Measurements from ENCODE around the gene SHISA5. TPM values are rescaled to one million over a fixed set of nuclear protein-coding genes. Genes with fewer than 3 reads are reported as not detected.
A peak's percentile ranks its signal among the peaks of the same experiment; 100 is the strongest.

The SHISA5 gene
- polyA plus RNA-seq, 2 donors, result 54.0 to 94.9 TPM

DNA sequence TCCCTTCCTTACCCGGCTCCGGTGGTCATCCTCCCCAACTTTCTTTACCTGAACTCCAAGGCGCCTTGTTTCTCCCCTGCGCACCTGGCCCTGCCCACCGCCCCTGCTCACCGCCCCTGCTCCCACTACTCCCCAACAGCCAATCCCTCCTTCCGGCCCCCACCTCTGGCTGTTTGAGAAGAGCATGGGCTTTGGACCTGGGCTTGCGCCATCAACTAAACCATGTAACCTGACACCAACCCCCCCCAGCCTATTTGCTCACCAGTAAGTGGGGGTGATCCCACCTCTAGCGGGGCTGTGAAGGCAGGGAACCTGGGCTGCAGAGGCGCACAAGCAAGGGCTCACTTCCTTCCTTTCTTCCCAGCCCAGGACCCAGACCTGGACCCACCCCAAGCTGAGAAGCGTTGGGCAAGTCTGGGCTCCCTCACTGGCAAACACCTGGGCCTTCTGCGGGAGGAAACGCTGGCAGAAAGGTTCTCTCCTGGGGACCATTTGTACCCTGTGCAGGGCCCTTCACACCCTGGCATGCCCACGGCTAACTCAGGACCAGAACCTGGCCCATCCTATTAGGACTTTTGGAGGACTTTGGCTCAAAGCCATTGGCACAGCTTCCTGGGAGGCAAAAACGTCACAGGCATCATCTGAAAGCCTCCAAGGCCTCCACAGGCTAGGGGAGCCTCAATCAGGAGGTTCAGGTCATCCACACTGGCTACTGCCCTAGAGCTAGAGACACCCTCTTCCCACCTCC is 73.8 kb downstream of the SHISA5 start, which contains the start of gene PLXNB1:
PLXNB1 (minus strand) TSS at position 127 of the 748 bp plus-strand sequence. CDS start 5,475 bp downstream, outside the sequence.
- WGBS, 2 donors, result 17 to 20% methylated on average over 15 of the region's 15 CpGs
- Histone ChIP-seq H3K9me3 (ENCODE audit: control insufficient read depth in 2 of 2, insufficient read depth in 1 of 2, low read depth in 1 of 2, low read length in 1 of 2) (no peaks in the 10 kb centered on the region), H3K4me1 (ENCODE audit: control insufficient read depth in 2 of 2, insufficient read depth in 2 of 2, low read length in 1 of 2) (peaks cover 12 to 63% of the 10 kb centered on the region in 2 donors)

GRCh38 chr3:48429317-48429959 is 74.5 kb downstream of the SHISA5 start:
- H3K27me3 ChIP-seq (ENCODE audit: control insufficient read depth in 1 of 2, insufficient read depth in 2 of 2, low read length in 2 of 2), result no peaks in the 10 kb centered on the region
- peaks cover 13 to 63% of the 10 kb centered on the region in 2 donors for H3K4me1 ChIP-seq (ENCODE audit: control insufficient read depth in 2 of 2, insufficient read depth in 2 of 2, low read length in 1 of 2)
- peaks cover 0 to 3% of the 10 kb centered on the region in 2 donors for H3K36me3 ChIP-seq (ENCODE audit: control insufficient read depth in 2 of 2, insufficient read depth in 2 of 2, low read length in 1 of 2)
- H3K27ac ChIP-seq (ENCODE audit: low read depth in 2 of 2, low read length in 1 of 2), result peak overlapping the region; percentile 93 to 96
- WGBS, 2 donors, result 0 to 1% methylated on average over 46 to 86 of the region's 86 CpGs
- H3K4me3 ChIP-seq (ENCODE audit: low read depth in 1 of 2, low read length in 2 of 2), result peak overlapping the region; percentile 68 to 74
- no peaks in the 10 kb centered on the region for H3K9me3 ChIP-seq (ENCODE audit: control insufficient read depth in 2 of 2, insufficient read depth in 1 of 2, low read depth in 1 of 2, low read length in 1 of 2)

More for the DNA sequence above, 73.8 kb downstream of the SHISA5 start, which contains the start of gene PLXNB1:
- peak within 1 kb of the TSS; percentile 68 to 74 for H3K4me3 ChIP-seq (ENCODE audit: low read depth in 1 of 2, low read length in 2 of 2)
- H3K36me3 ChIP-seq (ENCODE audit: control insufficient read depth in 2 of 2, insufficient read depth in 2 of 2, low read length in 1 of 2), result no peaks in the 10 kb centered on the region
- H3K27ac ChIP-seq (ENCODE audit: low read depth in 2 of 2, low read length in 1 of 2), result peak within 1 kb of the TSS; percentile 93 to 96
- H3K27me3 ChIP-seq (ENCODE audit: control insufficient read depth in 1 of 2, insufficient read depth in 2 of 2, low read length in 2 of 2), result no peaks in the 10 kb centered on the region

GRCh38 chr3:48428572-48429316 is 75.2 kb downstream of the SHISA5 start:
- H3K4me3 ChIP-seq (ENCODE audit: low read depth in 1 of 2, low read length in 2 of 2), result peak overlapping the region; percentile 68 to 74
- 4 to 8% methylated on average over 27 to 60 of the region's 60 CpGs for WGBS, 2 donors
- H3K4me1 ChIP-seq (ENCODE audit: control insufficient read depth in 2 of 2, insufficient read depth in 2 of 2, low read length in 1 of 2), result peaks cover 15 to 63% of the 10 kb centered on the region in 2 donors
- peak overlapping the region; percentile 93 to 96 for H3K27ac ChIP-seq (ENCODE audit: low read depth in 2 of 2, low read length in 1 of 2)
- peaks cover 0 to 9% of the 10 kb centered on the region in 2 donors for H3K36me3 ChIP-seq (ENCODE audit: control insufficient read depth in 2 of 2, insufficient read depth in 2 of 2, low read length in 1 of 2)
- H3K9me3 ChIP-seq (ENCODE audit: control insufficient read depth in 2 of 2, insufficient read depth in 1 of 2, low read depth in 1 of 2, low read length in 1 of 2), result no peaks in the 10 kb centered on the region
- H3K27me3 ChIP-seq (ENCODE audit: control insufficient read depth in 1 of 2, insufficient read depth in 2 of 2, low read length in 2 of 2), result no peaks in the 10 kb centered on the region

DNA sequence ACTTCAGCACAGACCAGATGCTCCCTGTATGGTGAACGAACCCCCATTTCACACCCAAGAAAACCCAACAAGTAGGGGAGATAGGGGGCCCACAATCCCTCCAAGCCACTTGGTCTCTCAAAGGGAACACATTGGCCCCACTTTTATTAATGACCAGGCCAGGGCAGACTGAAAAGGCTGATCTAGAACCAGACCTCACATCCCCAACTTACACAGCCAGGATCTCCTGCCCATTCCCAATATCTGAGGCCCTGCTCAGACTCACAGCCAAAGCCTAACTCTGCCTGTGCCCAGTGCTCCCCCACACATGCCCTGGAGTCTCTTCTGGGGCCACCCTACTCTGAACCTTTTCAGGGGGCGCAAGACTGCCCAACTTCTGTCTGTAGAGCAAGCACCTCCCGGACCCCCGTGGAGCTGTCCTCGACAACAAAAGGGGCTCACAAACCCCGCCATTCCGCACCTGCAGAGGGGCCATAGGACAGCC is 75.8 kb downstream of the SHISA5 start:
- H3K27ac ChIP-seq (ENCODE audit: low read depth in 2 of 2, low read length in 1 of 2), result peak overlapping the region; percentile 93 to 96
- no peaks in the 10 kb centered on the region for H3K27me3 ChIP-seq (ENCODE audit: control insufficient read depth in 1 of 2, insufficient read depth in 2 of 2, low read length in 2 of 2)
- WGBS, 2 donors, result 35 to 39% methylated on average over 7 of the region's 7 CpGs
- H3K4me3 ChIP-seq (ENCODE audit: low read depth in 1 of 2, low read length in 2 of 2), result peak overlapping the region; percentile 68 to 74
- H3K4me1 ChIP-seq (ENCODE audit: control insufficient read depth in 2 of 2, insufficient read depth in 2 of 2, low read length in 1 of 2), result peaks cover 15 to 63% of the 10 kb centered on the region in 2 donors
- peaks cover 0 to 16% of the 10 kb centered on the region in 2 donors for H3K36me3 ChIP-seq (ENCODE audit: control insufficient read depth in 2 of 2, insufficient read depth in 2 of 2, low read length in 1 of 2)
- H3K9me3 ChIP-seq (ENCODE audit: control insufficient read depth in 2 of 2, insufficient read depth in 1 of 2, low read depth in 1 of 2, low read length in 1 of 2), result no peaks in the 10 kb centered on the region

GRCh38 chr3:48427630-48427962 is 76.4 kb downstream of the SHISA5 start:
- H3K36me3 ChIP-seq (ENCODE audit: control insufficient read depth in 2 of 2, insufficient read depth in 2 of 2, low read length in 1 of 2), result peaks cover 0 to 18% of the 10 kb centered on the region in 2 donors
- H3K27me3 ChIP-seq (ENCODE audit: control insufficient read depth in 1 of 2, insufficient read depth in 2 of 2, low read length in 2 of 2), result no peaks in the 10 kb centered on the region
- peak overlapping the region; percentile 68 to 74 for H3K4me3 ChIP-seq (ENCODE audit: low read depth in 1 of 2, low read length in 2 of 2)
- WGBS, 2 donors, result 44 to 45% methylated on average over 9 of the region's 9 CpGs
- peaks cover 15 to 63% of the 10 kb centered on the region in 2 donors for H3K4me1 ChIP-seq (ENCODE audit: control insufficient read depth in 2 of 2, insufficient read depth in 2 of 2, low read length in 1 of 2)
- no peaks in the 10 kb centered on the region for H3K9me3 ChIP-seq (ENCODE audit: control insufficient read depth in 2 of 2, insufficient read depth in 1 of 2, low read depth in 1 of 2, low read length in 1 of 2)
- H3K27ac ChIP-seq (ENCODE audit: low read depth in 2 of 2, low read length in 1 of 2), result peak overlapping the region; percentile 93 to 96

DNA sequence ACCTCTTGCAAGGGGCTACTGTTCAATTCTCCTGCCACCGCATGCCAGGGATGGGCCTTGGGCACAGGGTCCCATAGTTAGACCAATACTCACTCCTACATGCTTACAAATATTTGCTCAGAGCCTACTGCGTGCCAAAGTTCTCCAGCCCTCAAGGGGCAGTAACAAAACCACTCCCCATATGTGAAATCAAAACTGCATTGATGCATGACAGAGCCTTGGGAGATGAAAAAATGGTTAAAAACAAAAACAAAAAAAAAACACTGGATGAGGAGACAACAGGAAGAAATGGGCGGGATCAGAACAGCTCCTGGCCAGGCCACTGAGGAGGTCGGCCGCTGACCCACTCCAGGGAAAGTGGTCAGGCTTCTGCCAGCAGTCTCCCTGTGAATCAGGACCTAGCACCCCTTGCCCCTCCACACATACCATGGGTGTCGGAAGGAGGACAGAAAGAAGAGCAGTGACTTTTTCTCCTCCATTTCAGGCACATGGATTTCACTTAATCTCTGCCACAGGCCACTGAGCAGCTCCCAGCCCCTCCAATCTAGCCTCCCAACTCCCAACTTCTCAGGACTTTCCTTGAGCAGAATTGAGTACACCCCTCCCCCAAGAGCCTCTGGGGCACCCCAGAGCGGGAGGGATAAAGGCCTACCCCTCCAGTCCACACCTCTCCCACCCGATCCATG is 76.9 kb downstream of the SHISA5 start:
- Histone ChIP-seq H3K4me1 (ENCODE audit: control insufficient read depth in 2 of 2, insufficient read depth in 2 of 2, low read length in 1 of 2) (peaks cover 17 to 63% of the 10 kb centered on the region in 2 donors), H3K27ac (ENCODE audit: low read depth in 2 of 2, low read length in 1 of 2) (peak overlapping the region; percentile 93 to 96), H3K4me3 (ENCODE audit: low read depth in 1 of 2, low read length in 2 of 2) (peak overlapping the region; percentile 68 to 74), H3K27me3 (ENCODE audit: control insufficient read depth in 1 of 2, insufficient read depth in 2 of 2, low read length in 2 of 2) (no peaks in the 10 kb centered on the region), H3K9me3 (ENCODE audit: control insufficient read depth in 2 of 2, insufficient read depth in 1 of 2, low read depth in 1 of 2, low read length in 1 of 2) (no peaks in the 10 kb centered on the region), H3K36me3 (ENCODE audit: control insufficient read depth in 2 of 2, insufficient read depth in 2 of 2, low read length in 1 of 2) (peaks cover 0 to 20% of the 10 kb centered on the region in 2 donors)
- 32 to 43% methylated on average over 8 of the region's 8 CpGs for WGBS, 2 donors

GRCh38 chr3:48426401-48426909 is 77.5 kb downstream of the SHISA5 start:
- H3K4me3 ChIP-seq (ENCODE audit: low read depth in 1 of 2, low read length in 2 of 2), result peak overlapping the region in 1 of 2 donors; percentile 68
- no peaks in the 10 kb centered on the region for H3K9me3 ChIP-seq (ENCODE audit: control insufficient read depth in 2 of 2, insufficient read depth in 1 of 2, low read depth in 1 of 2, low read length in 1 of 2)
- H3K36me3 ChIP-seq (ENCODE audit: control insufficient read depth in 2 of 2, insufficient read depth in 2 of 2, low read length in 1 of 2), result peaks cover 0 to 22% of the 10 kb centered on the region in 2 donors
- H3K4me1 ChIP-seq (ENCODE audit: control insufficient read depth in 2 of 2, insufficient read depth in 2 of 2, low read length in 1 of 2), result peaks cover 19 to 65% of the 10 kb centered on the region in 2 donors
- 34 to 44% methylated on average over 11 of the region's 11 CpGs for WGBS, 2 donors
- no peaks in the 10 kb centered on the region for H3K27me3 ChIP-seq (ENCODE audit: control insufficient read depth in 1 of 2, insufficient read depth in 2 of 2, low read length in 2 of 2)
- H3K27ac ChIP-seq (ENCODE audit: low read depth in 2 of 2, low read length in 1 of 2), result peak overlapping the region; percentile 74 to 93

DNA sequence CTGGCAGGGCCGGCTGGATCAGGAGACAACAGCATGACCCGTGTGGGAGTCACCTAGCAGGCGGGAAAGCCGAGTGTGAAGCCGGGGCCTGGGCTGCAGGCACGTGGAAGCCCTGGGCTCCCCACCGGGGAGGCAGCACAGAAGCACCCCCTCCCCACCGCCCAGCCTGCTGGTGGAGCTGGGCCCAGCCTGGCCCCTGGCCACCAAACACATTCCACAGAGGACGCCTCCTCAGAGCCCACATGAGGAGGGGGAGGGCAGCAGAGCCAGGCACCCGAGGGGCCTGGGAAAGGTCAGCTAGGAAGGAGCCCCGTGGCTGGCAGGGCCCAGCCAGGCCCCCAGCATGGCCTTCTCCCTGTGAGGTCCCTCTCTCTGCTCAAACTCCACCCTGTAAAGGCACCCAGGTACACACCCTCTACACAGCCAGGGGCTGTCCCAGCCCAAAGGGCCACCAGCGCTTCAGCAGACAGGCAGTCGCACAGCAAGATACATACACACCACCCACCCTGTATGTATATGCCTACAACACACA is 78.6 kb downstream of the SHISA5 start:
- Histone ChIP-seq H3K9me3 (ENCODE audit: control insufficient read depth in 2 of 2, insufficient read depth in 1 of 2, low read depth in 1 of 2, low read length in 1 of 2) (no peaks in the 10 kb centered on the region), H3K4me3 (ENCODE audit: low read depth in 1 of 2, low read length in 2 of 2) (no peak overlapping the region), H3K27ac (ENCODE audit: low read depth in 2 of 2, low read length in 1 of 2) (peak overlapping the region in 1 of 2 donors; percentile 51), H3K36me3 (ENCODE audit: control insufficient read depth in 2 of 2, insufficient read depth in 2 of 2, low read length in 1 of 2) (peaks cover 0 to 31% of the 10 kb centered on the region in 2 donors), H3K4me1 (ENCODE audit: control insufficient read depth in 2 of 2, insufficient read depth in 2 of 2, low read length in 1 of 2) (peaks cover 15 to 54% of the 10 kb centered on the region in 2 donors), H3K27me3 (ENCODE audit: control insufficient read depth in 1 of 2, insufficient read depth in 2 of 2, low read length in 2 of 2) (no peaks in the 10 kb centered on the region)
- 33 to 47% methylated on average over 11 to 13 of the region's 13 CpGs for WGBS, 2 donors

Data from esophagus (tissue), 2 donors.